ENCODE results near the gene SINHCAF.
A peak's percentile ranks its signal among the peaks of the same experiment; 100 is the strongest.

Gene SINHCAF

DNA sequence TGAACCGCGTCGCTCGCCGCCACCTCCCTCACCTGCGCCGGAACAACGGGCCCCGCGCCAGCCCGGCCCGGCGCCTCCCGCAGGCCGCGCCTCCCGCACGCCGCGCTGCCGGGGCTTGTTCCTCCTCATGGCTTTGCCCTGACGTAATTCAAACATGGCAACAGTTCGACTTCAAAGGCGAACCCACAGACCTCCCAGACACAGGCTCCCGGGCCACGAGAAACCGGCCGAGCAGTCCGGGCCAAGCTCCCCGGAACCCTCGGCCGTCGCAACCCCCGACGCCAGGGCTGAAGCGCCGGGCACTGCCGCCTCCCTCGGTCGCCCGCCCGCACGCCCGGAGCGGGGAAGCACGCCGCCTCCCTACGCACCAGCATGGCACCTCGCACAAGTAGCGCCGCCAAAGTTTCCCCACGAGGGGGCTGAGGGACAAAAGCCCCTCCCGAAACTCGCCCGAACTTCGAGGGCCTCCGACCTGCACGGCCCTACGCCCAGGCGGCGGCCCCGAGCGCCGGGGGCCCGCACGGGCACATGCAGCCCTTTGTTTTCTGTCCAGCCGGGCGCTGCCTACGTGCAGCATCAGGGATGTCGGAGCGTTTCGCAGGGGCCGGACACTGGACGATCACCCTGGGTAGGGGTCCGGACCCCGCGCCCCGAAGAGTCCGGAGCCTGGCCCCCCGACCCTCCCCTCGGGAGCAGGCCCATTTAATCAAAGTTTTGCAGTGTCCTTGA, 1.7 kb downstream of the SINHCAF start:
- H3K9ac ChIP-seq (ENCODE audit: low read length), result peak overlapping the region; percentile 98
- peaks cover 73% of the 10 kb centered on the region for H3K79me2 ChIP-seq (ENCODE audit: low read length)
- H3K4me3 ChIP-seq (ENCODE audit: low read length), result peak overlapping the region; percentile 94
- no peaks in the 10 kb centered on the region for H3K9me3 ChIP-seq (ENCODE audit: insufficient read depth, low read length)
- no peak overlapping the region for H2AFZ ChIP-seq (ENCODE audit: low read depth, low read length)
- H3K4me2 ChIP-seq (ENCODE audit: low read length), result peak overlapping the region; percentile 90
- TF ChIP-seq EZH2phosphoT487 (IDR thresholded peaks at IDR 0.05; ENCODE audit: low read depth), result no peak
- TF ChIP-seq, protein P1, sequence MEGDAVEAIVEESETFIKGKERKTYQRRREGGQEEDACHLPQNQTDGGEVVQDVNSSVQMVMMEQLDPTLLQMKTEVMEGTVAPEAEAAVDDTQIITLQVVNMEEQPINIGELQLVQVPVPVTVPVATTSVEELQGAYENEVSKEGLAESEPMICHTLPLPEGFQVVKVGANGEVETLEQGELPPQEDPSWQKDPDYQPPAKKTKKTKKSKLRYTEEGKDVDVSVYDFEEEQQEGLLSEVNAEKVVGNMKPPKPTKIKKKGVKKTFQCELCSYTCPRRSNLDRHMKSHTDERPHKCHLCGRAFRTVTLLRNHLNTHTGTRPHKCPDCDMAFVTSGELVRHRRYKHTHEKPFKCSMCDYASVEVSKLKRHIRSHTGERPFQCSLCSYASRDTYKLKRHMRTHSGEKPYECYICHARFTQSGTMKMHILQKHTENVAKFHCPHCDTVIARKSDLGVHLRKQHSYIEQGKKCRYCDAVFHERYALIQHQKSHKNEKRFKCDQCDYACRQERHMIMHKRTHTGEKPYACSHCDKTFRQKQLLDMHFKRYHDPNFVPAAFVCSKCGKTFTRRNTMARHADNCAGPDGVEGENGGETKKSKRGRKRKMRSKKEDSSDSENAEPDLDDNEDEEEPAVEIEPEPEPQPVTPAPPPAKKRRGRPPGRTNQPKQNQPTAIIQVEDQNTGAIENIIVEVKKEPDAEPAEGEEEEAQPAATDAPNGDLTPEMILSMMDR (IDR thresholded peaks at IDR 0.05; ENCODE audit: low read depth, low read length), result no peak
- no peaks in the 10 kb centered on the region for H3K27me3 ChIP-seq (ENCODE audit: low read depth, low read length)
- H3K36me3 ChIP-seq (replicated peaks; ENCODE audit: low read depth, low read length), result peaks cover 14% of the 10 kb centered on the region
- peak overlapping the region; percentile 84 for H3K27ac ChIP-seq (ENCODE audit: low read length)
- H3K4me1 ChIP-seq (ENCODE audit: low read length), result peaks cover 39% of the 10 kb centered on the region
- peaks cover 43% of the 10 kb centered on the region for H4K20me1 ChIP-seq (ENCODE audit: insufficient read depth, low read length)

DNA sequence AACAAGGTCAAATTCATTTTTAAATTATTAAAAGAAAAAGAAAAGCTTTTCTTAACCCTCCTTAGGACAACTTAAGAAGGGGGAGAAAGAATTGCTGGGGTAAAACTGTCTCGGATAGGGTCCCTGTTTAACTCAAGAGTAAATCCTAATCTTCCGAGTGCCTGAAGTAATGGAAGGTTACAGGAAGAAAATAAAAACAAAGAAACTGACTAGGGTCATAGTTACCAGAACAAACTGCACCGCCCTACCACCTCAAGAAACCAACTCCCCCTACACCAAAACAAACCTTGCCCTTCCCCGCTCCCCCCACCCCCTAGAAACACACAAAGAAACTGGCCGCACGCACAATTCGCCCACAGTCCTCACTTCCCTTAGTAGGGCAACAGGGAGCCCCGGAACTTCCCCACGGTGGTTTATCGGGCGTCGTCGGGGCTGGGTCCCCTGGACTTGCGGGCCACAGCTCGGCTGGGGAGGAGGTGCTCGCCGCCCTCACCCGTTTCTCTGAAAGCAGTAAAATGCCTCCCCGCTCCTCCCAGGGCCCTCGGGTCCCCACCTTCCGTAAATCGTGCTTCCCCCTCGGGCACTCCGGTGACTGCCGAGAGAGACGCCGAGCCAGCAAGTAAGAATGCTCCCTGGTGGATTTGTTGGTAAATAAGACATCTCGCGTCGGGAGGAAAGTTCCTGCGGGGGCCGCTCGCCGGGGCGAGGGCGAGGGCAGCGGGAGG, 2.4 kb downstream of the SINHCAF start:
- Histone ChIP-seq H4K20me1 (ENCODE audit: insufficient read depth, low read length) (peaks cover 50% of the 10 kb centered on the region), H3K27ac (ENCODE audit: low read length) (peak overlapping the region; percentile 84), H3K36me3 (replicated peaks; ENCODE audit: low read depth, low read length) (peaks cover 14% of the 10 kb centered on the region), H3K27me3 (ENCODE audit: low read depth, low read length) (no peaks in the 10 kb centered on the region), H3K4me1 (ENCODE audit: low read length) (peaks cover 46% of the 10 kb centered on the region), H3K9ac (ENCODE audit: low read length) (peak overlapping the region; percentile 98), H3K4me2 (ENCODE audit: low read length) (peak overlapping the region; percentile 90), H3K9me3 (ENCODE audit: insufficient read depth, low read length) (no peaks in the 10 kb centered on the region), H2AFZ (ENCODE audit: low read depth, low read length) (no peak overlapping the region), H3K79me2 (ENCODE audit: low read length) (peaks cover 80% of the 10 kb centered on the region), H3K4me3 (ENCODE audit: low read length) (peak overlapping the region; percentile 94)
- TF ChIP-seq, protein P1 (IDR thresholded peaks at IDR 0.05; ENCODE audit: low read depth, low read length), result no peak
- no peak for TF ChIP-seq EZH2phosphoT487 (IDR thresholded peaks at IDR 0.05; ENCODE audit: low read depth)

DNA sequence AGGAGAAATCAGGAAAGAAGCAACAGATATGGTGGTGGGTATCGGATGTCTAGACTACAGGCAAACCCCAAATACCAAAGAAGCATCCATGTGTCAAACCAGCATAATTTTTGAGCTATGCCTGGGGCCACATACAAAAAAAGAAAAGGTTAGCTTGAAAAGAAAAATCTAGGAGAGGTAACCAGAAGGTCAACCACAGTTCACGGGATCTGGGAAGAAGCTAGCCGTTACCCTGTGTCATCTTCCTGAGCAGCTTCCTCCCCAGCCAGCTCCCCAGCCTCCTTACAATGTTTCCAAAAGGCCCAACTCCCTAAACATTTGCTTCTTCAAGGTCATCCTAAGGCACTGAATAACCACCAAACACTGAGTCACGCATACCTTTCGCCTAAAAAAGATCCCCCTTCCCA, 3.1 kb downstream of the SINHCAF start:
- H3K4me1 ChIP-seq (ENCODE audit: low read length), result peaks cover 53% of the 10 kb centered on the region
- H4K20me1 ChIP-seq (ENCODE audit: insufficient read depth, low read length), result peaks cover 58% of the 10 kb centered on the region

DNA sequence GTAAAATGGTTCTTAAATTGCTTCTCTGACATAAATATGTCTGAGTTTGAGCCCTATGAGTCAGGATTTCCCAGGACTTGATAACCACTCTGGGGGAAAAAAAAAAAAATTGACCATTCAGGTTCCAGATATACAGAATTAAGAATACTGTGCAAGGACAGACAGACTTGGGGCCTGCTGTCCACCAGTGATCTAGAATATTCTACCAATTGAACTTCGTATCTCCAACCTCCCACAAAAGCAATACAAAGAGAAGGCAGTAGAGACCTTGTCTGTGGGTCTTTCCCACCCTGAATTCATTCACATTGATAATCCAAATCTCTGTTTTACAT, 4.1 kb downstream of the SINHCAF start:
- H3K4me3 ChIP-seq (ENCODE audit: low read length), result peak overlapping the region; percentile 94
- peaks cover 67% of the 10 kb centered on the region for H4K20me1 ChIP-seq (ENCODE audit: insufficient read depth, low read length)
- H3K27ac ChIP-seq (ENCODE audit: low read length), result peak overlapping the region; percentile 84
- H3K4me2 ChIP-seq (ENCODE audit: low read length), result peak overlapping the region; percentile 90
- peaks cover 52% of the 10 kb centered on the region for H3K4me1 ChIP-seq (ENCODE audit: low read length)
- no peaks in the 10 kb centered on the region for H3K9me3 ChIP-seq (ENCODE audit: insufficient read depth, low read length)
- H3K36me3 ChIP-seq (replicated peaks; ENCODE audit: low read depth, low read length), result peaks cover 14% of the 10 kb centered on the region
- no peak for TF ChIP-seq EZH2phosphoT487 (IDR thresholded peaks at IDR 0.05; ENCODE audit: low read depth)
- TF ChIP-seq, protein P1 (IDR thresholded peaks at IDR 0.05; ENCODE audit: low read depth, low read length), result no peak
- no peak overlapping the region for H2AFZ ChIP-seq (ENCODE audit: low read depth, low read length)
- peak overlapping the region; percentile 98 for H3K9ac ChIP-seq (ENCODE audit: low read length)
- H3K27me3 ChIP-seq (ENCODE audit: low read depth, low read length), result no peaks in the 10 kb centered on the region
- peaks cover 96% of the 10 kb centered on the region for H3K79me2 ChIP-seq (ENCODE audit: low read length)

More for the DNA sequence above, 3.1 kb downstream of the SINHCAF start:
- Histone ChIP-seq H3K79me2 (ENCODE audit: low read length) (peaks cover 88% of the 10 kb centered on the region), H3K36me3 (replicated peaks; ENCODE audit: low read depth, low read length) (peaks cover 14% of the 10 kb centered on the region), H3K4me3 (ENCODE audit: low read length) (peak overlapping the region; percentile 94), H3K27ac (ENCODE audit: low read length) (peak overlapping the region; percentile 84), H3K4me2 (ENCODE audit: low read length) (peak overlapping the region; percentile 90), H2AFZ (ENCODE audit: low read depth, low read length) (no peak overlapping the region), H3K9me3 (ENCODE audit: insufficient read depth, low read length) (no peaks in the 10 kb centered on the region), H3K27me3 (ENCODE audit: low read depth, low read length) (no peaks in the 10 kb centered on the region), H3K9ac (ENCODE audit: low read length) (peak overlapping the region; percentile 98)
- TF ChIP-seq EZH2phosphoT487 (IDR thresholded peaks at IDR 0.05; ENCODE audit: low read depth), result no peak
- TF ChIP-seq, protein P1 (IDR thresholded peaks at IDR 0.05; ENCODE audit: low read depth, low read length), result no peak

Data from OCI-LY3 (cell line).